A549 (cell line): ENCODE measurements around the gene ADGRG6.

Experiments
- CTCF ChIP-seq: fragments of >200 bp; sonication (Bioruptor Twin); formaldehyde crosslinking; IDR thresholded peaks from 3 replicates; pipeline ENCODE4 v1.5.1; 2016
- HDAC2 ChIP-seq: fragments of 200-600 bp; sonication (generic); IDR thresholded peaks from 2 replicates; pipeline ENCODE4 v1.6.1; 2016
- JUNB ChIP-seq: fragments of >200 bp; sonication (Bioruptor Twin); formaldehyde crosslinking; IDR thresholded peaks from 2 replicates; pipeline ENCODE4 v1.6.1; 2016
- MAFK ChIP-seq: fragments of 450-650 bp; IDR thresholded peaks from 2 replicates; pipeline ENCODE4 v1.6.1; 2014; ENCODE audit not compliant: partially characterized antibody
- MYC ChIP-seq: IDR thresholded peaks from 2 replicates; pipeline ENCODE4 v1.6.1; 2012; ENCODE audit warnings: mild to moderate bottlenecking, inconsistent platforms, low read length, improper control_type of control experiment, borderline replicate concordance
- NR3C1 ChIP-seq: fragments of >200 bp; sonication (Bioruptor Twin); formaldehyde crosslinking; IDR thresholded peaks from 3 replicates; pipeline ENCODE4 v1.6.1; 2017
- POLR2AphosphoS2 ChIP-seq: conservative IDR thresholded peaks from 2 replicates; pipeline ENCODE4 v1.6.1; 2012; ENCODE audit warnings: low read length, improper control_type of control experiment, inconsistent platforms
- RFX5 ChIP-seq: fragments of 450-650 bp; IDR thresholded peaks from 2 replicates; pipeline ENCODE4 v1.7.1; 2014; ENCODE audit warnings: antibody characterized with exemption, mild to moderate bottlenecking, moderate library complexity
- USF2 ChIP-seq: fragments of 450-650 bp; IDR thresholded peaks from 2 replicates; pipeline ENCODE4 v1.6.1; 2014; ENCODE audit warnings: antibody characterized with exemption
- TF ChIP-seq, protein P1 (sequence below): IDR thresholded peaks from 2 replicates; pipeline ENCODE4 v1.6.1; 2012
- TF ChIP-seq, protein P2 (sequence below): fragments of 250-450 bp; sonication (Bioruptor Pico); IDR thresholded peaks from 2 replicates; pipeline ENCODE4 v1.5.0; 2021; ENCODE audit warnings: mild to moderate bottlenecking, moderate library complexity, borderline replicate concordance

GRCh38 chr6:142463988-142464387 lies 162.2 kb downstream of the ADGRG6 start:
- TF ChIP-seq USF2 (no peak), MYC (no peak), POLR2AphosphoS2 (no peak), MAFK (no peak), HDAC2 (no peak), CTCF (no peak), JUNB (no peak), NR3C1 (no peak), RFX5 (no peak)
- TF ChIP-seq, protein P1, sequence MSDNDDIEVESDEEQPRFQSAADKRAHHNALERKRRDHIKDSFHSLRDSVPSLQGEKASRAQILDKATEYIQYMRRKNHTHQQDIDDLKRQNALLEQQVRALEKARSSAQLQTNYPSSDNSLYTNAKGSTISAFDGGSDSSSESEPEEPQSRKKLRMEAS: no peak
- TF ChIP-seq, protein P2, sequence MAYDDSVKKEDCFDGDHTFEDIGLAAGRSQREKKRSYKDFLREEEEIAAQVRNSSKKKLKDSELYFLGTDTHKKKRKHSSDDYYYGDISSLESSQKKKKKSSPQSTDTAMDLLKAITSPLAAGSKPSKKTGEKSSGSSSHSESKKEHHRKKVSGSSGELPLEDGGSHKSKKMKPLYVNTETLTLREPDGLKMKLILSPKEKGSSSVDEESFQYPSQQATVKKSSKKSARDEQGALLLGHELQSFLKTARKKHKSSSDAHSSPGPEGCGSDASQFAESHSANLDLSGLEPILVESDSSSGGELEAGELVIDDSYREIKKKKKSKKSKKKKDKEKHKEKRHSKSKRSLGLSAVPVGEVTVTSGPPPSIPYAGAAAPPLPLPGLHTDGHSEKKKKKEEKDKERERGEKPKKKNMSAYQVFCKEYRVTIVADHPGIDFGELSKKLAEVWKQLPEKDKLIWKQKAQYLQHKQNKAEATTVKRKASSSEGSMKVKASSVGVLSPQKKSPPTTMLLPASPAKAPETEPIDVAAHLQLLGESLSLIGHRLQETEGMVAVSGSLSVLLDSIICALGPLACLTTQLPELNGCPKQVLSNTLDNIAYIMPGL (CRISPR knock-in tag): no peak
